GM19452 (cell line): ENCODE results near the gene NFYC.

Source experiments
- ATAC-seq: cut with Tn5 transposase; IDR thresholded peaks from one replicate; pipeline ENCODE4 v1.9.1; 2021; ENCODE audit not compliant: unreplicated experiment

The NFYC gene

GRCh38 chr1:40691538-40692428 lies at the start of gene NFYC:
NFYC (plus strand) TSS chr1:40691704; CDS start chr1:40738844, 47,140 bp downstream.
- peak; percentile 66 for ATAC-seq

DNA sequence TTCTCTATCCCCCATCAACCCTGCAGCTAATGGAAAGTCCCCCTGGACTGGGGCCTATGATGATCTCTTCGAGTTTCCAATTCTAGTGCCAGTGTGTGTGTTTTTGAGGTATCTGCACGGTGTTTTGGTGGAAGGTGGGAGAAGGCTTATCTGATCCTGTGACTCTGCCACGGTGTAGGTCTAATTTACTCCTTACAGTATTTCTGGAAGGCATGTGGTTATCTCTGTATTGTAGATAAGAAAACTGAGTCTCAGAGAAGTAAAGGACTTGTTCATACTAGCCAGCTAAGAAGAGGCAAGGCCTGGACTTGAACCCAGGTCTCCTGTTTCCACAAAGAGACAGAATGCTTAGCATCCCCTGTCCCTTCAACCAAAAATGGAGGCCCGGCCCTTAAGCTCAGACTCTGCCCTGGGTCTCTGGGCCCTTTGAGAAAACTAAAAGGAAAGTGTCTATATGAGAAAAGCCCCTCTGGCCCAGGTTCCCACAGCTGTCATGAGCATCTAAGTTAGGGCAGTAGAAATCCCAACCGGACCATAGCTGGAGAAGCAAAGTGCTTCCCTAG lies 46.3 kb upstream of the NFYC start:
- ATAC-seq: no peak

- ATAC-seq: no peak
Observed at GRCh38 chr1:40646315-40646714, 45.2 kb upstream of the NFYC start.

GRCh38 chr1:40648200-40648599 lies 43.3 kb upstream of the NFYC start:
- ATAC-seq: no peak

DNA sequence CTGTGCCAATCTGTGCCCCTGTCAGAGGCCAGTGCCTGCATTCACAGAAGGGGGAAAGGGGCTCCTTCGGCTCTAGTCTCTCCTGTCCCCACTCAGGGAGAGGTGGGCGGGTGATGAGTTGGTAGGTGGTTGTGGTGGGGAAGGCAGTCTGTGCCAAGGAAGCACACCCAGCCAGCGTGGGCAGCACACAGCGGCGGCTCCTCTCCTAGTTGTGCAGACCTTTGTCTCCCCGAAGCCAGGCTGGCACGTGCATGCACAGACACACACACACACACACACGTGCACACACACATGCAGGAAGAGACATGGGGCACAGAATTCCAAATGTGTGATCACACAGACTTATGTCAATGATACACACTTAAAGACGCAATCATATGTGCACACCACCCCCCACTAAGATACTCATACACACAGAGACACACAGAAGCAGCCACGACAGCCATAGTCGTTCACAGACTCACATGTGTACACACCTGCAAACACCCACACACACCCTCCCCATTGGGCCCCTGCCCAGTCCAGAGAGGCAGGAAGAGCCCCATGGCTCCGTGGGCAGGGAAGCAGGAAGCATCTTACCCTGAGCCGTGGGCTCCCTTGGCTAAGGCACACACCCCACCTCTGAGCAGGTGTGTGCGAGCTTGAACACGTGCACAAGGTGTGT lies 42.4 kb upstream of the NFYC start:
- ATAC-seq: no peak

DNA sequence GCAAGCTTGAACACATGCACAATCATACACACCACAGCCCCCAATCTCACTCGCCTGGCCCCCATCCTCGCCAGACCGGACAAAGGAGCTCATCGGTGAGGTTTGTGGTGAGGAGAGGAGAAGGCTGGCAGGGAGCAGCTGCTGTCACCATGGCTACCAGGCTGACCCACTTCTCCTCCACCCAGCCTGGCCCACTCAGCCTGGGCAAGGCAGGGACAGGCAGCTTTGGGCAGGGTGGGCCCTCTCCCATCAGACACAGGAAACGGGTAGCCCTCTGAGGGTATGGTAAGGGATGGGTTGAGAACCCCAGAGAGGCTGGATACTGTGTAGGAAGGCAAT lies 41.9 kb upstream of the NFYC start:
- ATAC-seq: no peak

GRCh38 chr1:40650075-40650474 lies 41.4 kb upstream of the NFYC start:
- no peak for ATAC-seq

GRCh38 chr1:40651138-40651857 lies 40.2 kb upstream of the NFYC start:
- ATAC-seq: no peak

DNA sequence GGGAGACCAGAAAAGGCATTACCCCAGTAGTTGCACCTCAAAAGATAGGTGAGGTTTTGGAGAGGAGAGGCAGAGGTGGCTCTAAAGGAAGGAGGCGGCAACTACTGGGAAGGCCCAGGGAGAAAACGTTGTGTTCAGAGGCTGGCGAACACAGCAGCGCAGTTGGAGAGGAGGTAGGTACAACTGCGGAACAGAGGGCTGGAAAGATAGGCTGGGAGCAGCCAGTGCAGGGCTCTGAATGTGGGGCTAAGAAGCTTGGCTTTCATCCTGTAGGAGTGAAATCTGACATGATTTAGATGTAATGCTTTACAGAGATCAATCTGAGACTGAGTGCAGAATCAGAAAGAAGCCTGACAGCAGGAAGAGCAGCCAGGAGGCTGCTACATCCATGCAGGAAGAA lies 39.0 kb upstream of the NFYC start:
- no peak for ATAC-seq

DNA sequence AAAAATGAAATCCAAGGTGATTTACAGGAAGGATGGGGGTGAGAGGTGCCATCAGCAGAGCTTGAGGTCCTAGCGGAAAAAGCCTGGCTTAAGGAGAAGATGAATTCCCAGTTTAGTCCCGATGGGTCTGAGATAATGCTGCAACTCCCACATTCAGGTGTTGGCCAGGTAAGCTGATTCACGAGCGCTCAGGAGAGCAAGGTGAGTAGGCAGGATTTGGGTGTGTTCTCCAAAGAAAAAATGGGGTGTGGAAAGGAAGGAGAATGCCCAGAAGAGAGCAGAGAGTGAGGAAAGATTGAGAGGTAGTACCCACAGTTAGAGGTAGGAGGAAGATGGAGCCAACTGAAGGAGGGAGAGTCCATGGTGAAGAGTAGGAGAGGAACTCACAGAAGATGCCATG lies 38.5 kb upstream of the NFYC start:
- no peak for ATAC-seq

- no peak for ATAC-seq
Observed at GRCh38 chr1:40653851-40654537, 37.5 kb upstream of the NFYC start.

DNA sequence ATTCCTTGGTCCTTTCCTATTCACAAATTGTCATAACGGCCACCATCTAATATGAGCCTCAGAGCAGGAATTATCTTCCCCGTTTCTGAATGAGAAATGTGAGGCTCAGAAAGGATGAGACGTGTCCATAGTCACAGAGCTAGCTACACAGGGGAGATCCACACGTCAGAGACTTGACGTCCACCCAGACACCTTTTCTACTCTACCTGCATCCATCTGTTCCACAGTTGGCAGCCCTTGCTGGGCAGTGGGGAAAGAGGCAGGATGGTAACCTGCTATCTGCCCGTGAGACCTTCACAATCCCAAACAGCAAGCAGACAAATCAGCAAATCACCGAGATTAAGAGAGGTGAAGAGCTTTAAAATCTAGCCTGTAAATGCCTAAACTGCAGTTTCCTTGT lies 34.5 kb upstream of the NFYC start:
- ATAC-seq: no peak

GRCh38 chr1:40658751-40659648 lies 32.5 kb upstream of the NFYC start:
- ATAC-seq: no peak

GRCh38 chr1:40659649-40659947 lies 31.9 kb upstream of the NFYC start:
- no peak for ATAC-seq

GRCh38 chr1:40661678-40662077 lies 29.8 kb upstream of the NFYC start:
- ATAC-seq: no peak

DNA sequence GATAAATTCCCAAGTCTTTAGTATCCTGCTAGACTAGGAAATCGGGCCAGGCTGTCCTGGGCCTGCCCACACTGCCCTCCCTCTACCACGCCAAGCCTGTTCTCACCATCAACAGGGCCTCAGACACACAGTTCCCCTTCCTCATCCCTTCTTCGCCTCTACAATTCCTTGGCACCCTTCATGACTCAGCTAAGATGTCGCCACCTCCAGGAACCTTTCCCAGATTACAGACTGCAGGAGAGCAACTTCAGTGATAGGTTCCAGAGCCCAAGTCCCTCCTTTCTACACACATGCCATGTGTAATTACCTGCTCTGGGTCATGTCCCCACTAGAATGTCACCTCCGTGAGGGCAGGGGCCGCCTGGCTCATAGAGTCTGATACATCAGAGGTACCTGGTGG lies 29.4 kb upstream of the NFYC start:
- no peak for ATAC-seq

GRCh38 chr1:40662864-40663263 lies 28.6 kb upstream of the NFYC start:
- no peak for ATAC-seq

DNA sequence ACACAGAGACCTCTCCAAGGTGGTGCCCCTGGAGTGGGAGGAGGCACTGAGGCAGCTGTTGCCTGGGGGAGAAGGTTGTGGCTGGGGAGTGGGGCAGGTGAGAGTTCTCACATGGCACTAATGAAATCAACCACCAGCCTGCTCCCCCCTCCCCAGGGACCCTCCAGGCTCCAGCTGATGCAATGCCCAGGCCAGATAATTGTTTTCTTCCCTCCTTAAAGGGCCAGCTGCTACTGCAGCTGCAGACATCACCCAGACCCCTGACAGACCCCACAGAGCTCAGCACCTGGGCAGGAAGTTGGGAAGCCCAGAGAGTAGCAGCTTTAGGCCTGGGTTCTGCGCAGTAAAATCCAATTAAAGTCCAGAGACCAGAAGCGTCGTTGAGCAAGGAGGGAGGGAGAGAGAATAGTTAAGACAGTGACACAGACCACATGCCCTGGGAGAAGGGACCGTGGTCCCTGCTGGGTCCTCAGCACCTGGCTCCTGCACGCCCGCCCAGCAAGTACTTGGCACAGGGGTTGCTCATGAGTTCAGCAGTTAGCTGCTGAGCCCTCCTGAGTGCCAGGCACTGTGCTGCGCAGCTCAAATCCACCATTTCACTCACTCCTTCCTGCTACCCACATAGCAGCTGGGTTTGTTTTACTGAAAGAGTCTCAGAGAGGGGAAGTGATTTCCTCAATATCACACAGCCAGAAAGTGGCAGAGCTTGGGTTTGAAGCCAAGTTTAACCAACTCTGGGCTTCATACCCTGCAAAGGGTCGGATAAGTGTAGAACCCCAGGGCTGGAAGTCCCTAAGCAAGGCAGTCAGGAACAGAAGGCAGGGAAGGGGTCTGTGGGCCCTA lies 28.0 kb upstream of the NFYC start:
- no peak for ATAC-seq

GRCh38 chr1:40664167-40664537 lies 27.4 kb upstream of the NFYC start:
- no peak for ATAC-seq
